DOHH2 (cell line): ENCODE data around the gene ARID4B.

ENCODE experiments used
- H3F3A ChIP-seq: fragments of 200-600 bp; sonication (generic), shearing (Covaris generic); 2 replicates; pipeline ENCODE4 v1.6.0; 2016; ENCODE audit warnings: antibody characterized with exemption, mild to moderate bottlenecking; ENCODE audit not compliant: control insufficient read depth, insufficient read depth
- H3K27ac ChIP-seq: fragments of 200-600 bp; sonication (generic); 2 replicates; pipeline ENCODE4 v1.5.1; 2014; ENCODE audit warnings: low read depth, mild to moderate bottlenecking, low read length, moderate library complexity
- H3K27me3 ChIP-seq: fragments of 200-600 bp; sonication (generic); 2 replicates; pipeline ENCODE4 v1.6.1; 2014; ENCODE audit warnings: mild to moderate bottlenecking, low read length, mixed read lengths; ENCODE audit not compliant: control insufficient read depth
- H3K36me3 ChIP-seq: fragments of 200-600 bp; sonication (generic); 2 replicates; pipeline ENCODE4 v1.6.1; 2014; ENCODE audit warnings: mild to moderate bottlenecking, low read length, moderate library complexity, mixed read lengths; ENCODE audit not compliant: control insufficient read depth
- H3K4me1 ChIP-seq: fragments of 200-600 bp; sonication (generic); 2 replicates; pipeline ENCODE4 v1.6.1; 2014; ENCODE audit warnings: mild to moderate bottlenecking, low read length, mixed read lengths; ENCODE audit not compliant: control insufficient read depth
- H3K4me2 ChIP-seq: fragments of 200-600 bp; sonication (generic); 2 replicates; pipeline ENCODE4 v1.6.0; 2014; ENCODE audit warnings: mild to moderate bottlenecking, low read length, moderate library complexity
- H3K4me3 ChIP-seq: fragments of 200-600 bp; sonication (generic); 2 replicates; pipeline ENCODE4 v1.5.1; 2014; ENCODE audit warnings: mild to moderate bottlenecking, low read length, mixed read lengths
- H3K79me2 ChIP-seq: fragments of 200-600 bp; sonication (generic); 2 replicates; pipeline ENCODE4 v1.6.1; 2014; ENCODE audit warnings: mild to moderate bottlenecking, low read length, mixed read lengths; ENCODE audit not compliant: control insufficient read depth
- H3K9me2 ChIP-seq: fragments of 200-600 bp; sonication (generic); replicated peaks from 2 replicates; pipeline ENCODE4 v1.6.1; 2014; ENCODE audit warnings: mild to moderate bottlenecking, low read length, mixed read lengths; ENCODE audit not compliant: control insufficient read depth
- H3K9me3 ChIP-seq: fragments of 200-600 bp; sonication (generic); 2 replicates; pipeline ENCODE4 v1.6.1; 2014; ENCODE audit warnings: antibody characterized with exemption, low read length, mixed read lengths; ENCODE audit not compliant: control insufficient read depth, insufficient read depth
- H4K20me1 ChIP-seq: fragments of 200-600 bp; sonication (generic); 2 replicates; pipeline ENCODE4 v1.6.0; 2014; ENCODE audit warnings: low read depth, mild to moderate bottlenecking, antibody characterized with exemption, low read length, moderate library complexity; ENCODE audit not compliant: control insufficient read depth, insufficient read depth
- EZH2phosphoT487 ChIP-seq: fragments of 200-600 bp; sonication (generic); IDR thresholded peaks from 2 replicates; pipeline ENCODE4 v1.6.1; 2017; ENCODE audit warnings: borderline replicate concordance, mild to moderate bottlenecking, antibody characterized with exemption, low read length, moderate library complexity, mixed read lengths
- TF ChIP-seq, protein P1 (sequence below): fragments of 200-600 bp; sonication (generic); IDR thresholded peaks from one replicate; pipeline ENCODE4 v1.5.1; 2014; ENCODE audit warnings: antibody characterized with exemption, mild to moderate bottlenecking, low read depth, low read length; ENCODE audit not compliant: poor library complexity, severe bottlenecking

ARID4B gene

DNA sequence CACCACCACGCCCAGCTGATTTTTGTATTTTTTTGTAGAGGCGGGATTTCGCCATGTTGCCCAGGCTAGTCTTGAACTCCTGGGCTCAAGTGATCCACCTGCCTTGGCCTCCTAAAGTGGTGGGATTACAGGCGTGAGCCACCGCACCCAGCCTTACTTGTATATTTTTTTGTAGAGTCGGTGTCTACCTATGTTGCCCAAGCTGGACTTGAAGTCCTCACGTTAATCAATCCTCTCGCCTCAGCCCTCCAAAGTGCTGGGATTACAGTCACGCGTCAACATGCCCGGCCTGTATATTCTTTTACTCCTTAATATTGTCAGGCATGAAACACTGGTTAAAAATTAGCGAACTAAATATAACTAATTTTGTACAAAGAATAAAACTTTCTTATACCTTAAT lies 193.8 kb downstream of the ARID4B start:
- H3K36me3 ChIP-seq = peaks cover 69% of the 10 kb centered on the region
- peaks cover 2% of the 10 kb centered on the region for H3K4me1 ChIP-seq
- no peaks in the 10 kb centered on the region for H4K20me1 ChIP-seq
- no peaks in the 10 kb centered on the region for H3K27me3 ChIP-seq
- H3K9me3 ChIP-seq = no peaks in the 10 kb centered on the region
- H3K79me2 ChIP-seq = no peaks in the 10 kb centered on the region; the same call in 1 of the 2 replicates
- H3F3A ChIP-seq = peaks cover 18% of the 10 kb centered on the region
- H3K9me2 ChIP-seq = no peaks in the 10 kb centered on the region
- H3K27ac ChIP-seq = no peak overlapping the region
- H3K4me2 ChIP-seq = no peak overlapping the region
- TF ChIP-seq EZH2phosphoT487 = no peak
- TF ChIP-seq, protein P1, sequence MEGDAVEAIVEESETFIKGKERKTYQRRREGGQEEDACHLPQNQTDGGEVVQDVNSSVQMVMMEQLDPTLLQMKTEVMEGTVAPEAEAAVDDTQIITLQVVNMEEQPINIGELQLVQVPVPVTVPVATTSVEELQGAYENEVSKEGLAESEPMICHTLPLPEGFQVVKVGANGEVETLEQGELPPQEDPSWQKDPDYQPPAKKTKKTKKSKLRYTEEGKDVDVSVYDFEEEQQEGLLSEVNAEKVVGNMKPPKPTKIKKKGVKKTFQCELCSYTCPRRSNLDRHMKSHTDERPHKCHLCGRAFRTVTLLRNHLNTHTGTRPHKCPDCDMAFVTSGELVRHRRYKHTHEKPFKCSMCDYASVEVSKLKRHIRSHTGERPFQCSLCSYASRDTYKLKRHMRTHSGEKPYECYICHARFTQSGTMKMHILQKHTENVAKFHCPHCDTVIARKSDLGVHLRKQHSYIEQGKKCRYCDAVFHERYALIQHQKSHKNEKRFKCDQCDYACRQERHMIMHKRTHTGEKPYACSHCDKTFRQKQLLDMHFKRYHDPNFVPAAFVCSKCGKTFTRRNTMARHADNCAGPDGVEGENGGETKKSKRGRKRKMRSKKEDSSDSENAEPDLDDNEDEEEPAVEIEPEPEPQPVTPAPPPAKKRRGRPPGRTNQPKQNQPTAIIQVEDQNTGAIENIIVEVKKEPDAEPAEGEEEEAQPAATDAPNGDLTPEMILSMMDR = no peak
- H3K4me3 ChIP-seq = no peak overlapping the region

GRCh38 chr1:235133086-235133485 lies 194.9 kb downstream of the ARID4B start:
- no peak for TF ChIP-seq EZH2phosphoT487
- TF ChIP-seq, protein P1 = no peak
- Histone ChIP-seq H3K36me3 (peaks cover 63% of the 10 kb centered on the region), H3K4me1 (peaks cover 6% of the 10 kb centered on the region), H3F3A (peaks cover 18% of the 10 kb centered on the region), H3K4me2 (no peak overlapping the region), H3K9me3 (no peaks in the 10 kb centered on the region), H3K4me3 (no peak overlapping the region), H3K27ac (no peak overlapping the region), H4K20me1 (no peaks in the 10 kb centered on the region), H3K9me2 (no peaks in the 10 kb centered on the region), H3K79me2 (peaks cover 9% of the 10 kb centered on the region), H3K27me3 (no peaks in the 10 kb centered on the region)

- no peak overlapping the region for H3K27ac ChIP-seq
- no peaks in the 10 kb centered on the region for H3K9me3 ChIP-seq
- peaks cover 5% of the 10 kb centered on the region for H4K20me1 ChIP-seq
- H3K27me3 ChIP-seq = no peaks in the 10 kb centered on the region
- peaks cover 20% of the 10 kb centered on the region for H3K79me2 ChIP-seq
- no peaks in the 10 kb centered on the region for H3K9me2 ChIP-seq
- peaks cover 8% of the 10 kb centered on the region for H3K4me1 ChIP-seq
- TF ChIP-seq EZH2phosphoT487 = no peak
- TF ChIP-seq, protein P1 = no peak
- H3K4me3 ChIP-seq = no peak overlapping the region
- peaks cover 18% of the 10 kb centered on the region for H3F3A ChIP-seq
- H3K4me2 ChIP-seq = no peak overlapping the region
- peaks cover 63% of the 10 kb centered on the region for H3K36me3 ChIP-seq
Observed at GRCh38 chr1:235131961-235132360, 196.0 kb downstream of the ARID4B start.

DNA sequence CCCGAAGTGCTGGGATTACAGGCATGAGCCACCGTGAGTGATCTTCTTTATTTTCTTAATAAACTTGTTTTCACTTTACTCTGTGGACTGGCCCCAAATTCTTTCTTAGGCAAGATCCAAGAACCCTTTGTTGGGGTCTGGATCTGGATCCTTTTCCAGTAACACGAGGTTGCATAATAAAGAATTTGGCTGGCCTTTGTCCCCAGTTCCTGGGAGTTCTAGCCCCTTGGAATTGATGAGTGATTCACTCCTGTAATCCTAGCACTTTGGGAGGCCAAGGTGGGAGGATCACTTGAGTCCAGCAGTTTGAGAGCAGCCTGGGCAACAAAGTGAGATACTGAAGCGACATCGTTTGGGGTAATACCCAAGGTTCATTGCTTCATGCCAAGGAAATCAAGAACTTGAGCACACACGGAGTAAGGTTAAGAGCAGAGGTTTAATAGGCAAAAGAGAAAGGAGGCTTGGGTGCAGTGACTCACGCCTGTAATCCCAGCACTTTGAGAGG lies 197.2 kb downstream of the ARID4B start:
- TF ChIP-seq EZH2phosphoT487 = no peak
- TF ChIP-seq, protein P1 = no peak

More for the DNA sequence above, 197.2 kb downstream of the ARID4B start:
- H3K9me2 ChIP-seq = no peaks in the 10 kb centered on the region
- H3K27me3 ChIP-seq = no peaks in the 10 kb centered on the region
- H3K4me3 ChIP-seq = no peak overlapping the region
- H3K4me1 ChIP-seq = peaks cover 18% of the 10 kb centered on the region
- H4K20me1 ChIP-seq = peaks cover 11% of the 10 kb centered on the region
- no peaks in the 10 kb centered on the region for H3K9me3 ChIP-seq
- peaks cover 31% of the 10 kb centered on the region for H3K79me2 ChIP-seq
- no peak overlapping the region for H3K27ac ChIP-seq
- H3F3A ChIP-seq = peaks cover 18% of the 10 kb centered on the region
- no peak overlapping the region for H3K4me2 ChIP-seq
- H3K36me3 ChIP-seq = peaks cover 61% of the 10 kb centered on the region
